Measurements from ENCODE around the gene ARHGAP26.

ARHGAP26 gene

GRCh38 chr5:142826741-142827492 is 56.7 kb downstream of the ARHGAP26 start:
- no peak overlapping the region for H3K9ac ChIP-seq (ENCODE audit: low read length)
- H3K9me2 ChIP-seq (ENCODE audit: low read depth, low read length), result no peaks in the 10 kb centered on the region
- no peaks in the 10 kb centered on the region for H3K79me2 ChIP-seq (ENCODE audit: insufficient read depth, low read length)
- H3K4me1 ChIP-seq (ENCODE audit: insufficient read depth, low read length, severe bottlenecking), result no peaks in the 10 kb centered on the region
- no peak overlapping the region for H2AFZ ChIP-seq (ENCODE audit: low read length)
- no peak overlapping the region for H3K4me2 ChIP-seq (ENCODE audit: low read length)
- TF ChIP-seq CTCF (IDR thresholded peaks at IDR 0.05; ENCODE audit: low read length) (no peak), EZH2 (IDR thresholded peaks at IDR 0.05; ENCODE audit: borderline replicate concordance, low read length) (no peak)
- H3K27ac ChIP-seq (ENCODE audit: low read depth, low read length, poor library complexity, severe bottlenecking), result no peak overlapping the region
- H3K4me3 ChIP-seq (ENCODE audit: low read depth, low read length, poor library complexity, severe bottlenecking), result no peak overlapping the region
- H3K9me3 ChIP-seq (ENCODE audit: low read length), result no peaks in the 10 kb centered on the region
- no peaks in the 10 kb centered on the region for H3K36me3 ChIP-seq (ENCODE audit: insufficient read depth, low read length)
- H3F3A ChIP-seq (ENCODE audit: insufficient read depth, low read length), result no peaks in the 10 kb centered on the region
- H3K27me3 ChIP-seq (ENCODE audit: insufficient read depth, low read length), result 0 out of 2 replicates have a peak, but pooled peaks cover 8% of the 10 kb centered on the region
- no peaks in the 10 kb centered on the region for H4K20me1 ChIP-seq (ENCODE audit: insufficient read depth, low read length)

GRCh38 chr5:142827934-142828576 is 57.9 kb downstream of the ARHGAP26 start:
- H3K27me3 ChIP-seq (ENCODE audit: insufficient read depth, low read length), result 0 out of 2 replicates have a peak, but pooled peaks cover 10% of the 10 kb centered on the region
- H3K9me3 ChIP-seq (ENCODE audit: low read length), result no peaks in the 10 kb centered on the region
- no peak overlapping the region for H3K27ac ChIP-seq (ENCODE audit: low read depth, low read length, poor library complexity, severe bottlenecking)
- H2AFZ ChIP-seq (ENCODE audit: low read length), result no peak overlapping the region
- H3K36me3 ChIP-seq (ENCODE audit: insufficient read depth, low read length), result no peaks in the 10 kb centered on the region
- TF ChIP-seq EZH2 (IDR thresholded peaks at IDR 0.05; ENCODE audit: borderline replicate concordance, low read length) (no peak), CTCF (IDR thresholded peaks at IDR 0.05; ENCODE audit: low read length) (no peak)
- H4K20me1 ChIP-seq (ENCODE audit: insufficient read depth, low read length), result no peaks in the 10 kb centered on the region
- H3K9me2 ChIP-seq (ENCODE audit: low read depth, low read length), result no peaks in the 10 kb centered on the region
- H3K79me2 ChIP-seq (ENCODE audit: insufficient read depth, low read length), result no peaks in the 10 kb centered on the region
- H3K4me2 ChIP-seq (ENCODE audit: low read length), result no peak overlapping the region
- H3F3A ChIP-seq (ENCODE audit: insufficient read depth, low read length), result no peaks in the 10 kb centered on the region
- H3K4me1 ChIP-seq (ENCODE audit: insufficient read depth, low read length, severe bottlenecking), result no peaks in the 10 kb centered on the region
- H3K4me3 ChIP-seq (ENCODE audit: low read depth, low read length, poor library complexity, severe bottlenecking), result no peak overlapping the region
- no peak overlapping the region for H3K9ac ChIP-seq (ENCODE audit: low read length)

- H3K4me1 ChIP-seq (ENCODE audit: insufficient read depth, low read length, severe bottlenecking), result no peaks in the 10 kb centered on the region
- TF ChIP-seq CTCF (IDR thresholded peaks at IDR 0.05; ENCODE audit: low read length) (no peak), EZH2 (IDR thresholded peaks at IDR 0.05; ENCODE audit: borderline replicate concordance, low read length) (no peak)
- no peak overlapping the region for H3K4me2 ChIP-seq (ENCODE audit: low read length)
- H4K20me1 ChIP-seq (ENCODE audit: insufficient read depth, low read length), result no peaks in the 10 kb centered on the region
- H3K9me3 ChIP-seq (ENCODE audit: low read length), result no peaks in the 10 kb centered on the region
- no peaks in the 10 kb centered on the region for H3K79me2 ChIP-seq (ENCODE audit: insufficient read depth, low read length)
- no peaks in the 10 kb centered on the region for H3K36me3 ChIP-seq (ENCODE audit: insufficient read depth, low read length)
- H3K9ac ChIP-seq (ENCODE audit: low read length), result no peak overlapping the region
- H2AFZ ChIP-seq (ENCODE audit: low read length), result no peak overlapping the region
- 0 out of 2 replicates have a peak, but pooled peaks cover 9% of the 10 kb centered on the region for H3K27me3 ChIP-seq (ENCODE audit: insufficient read depth, low read length)
- H3K27ac ChIP-seq (ENCODE audit: low read depth, low read length, poor library complexity, severe bottlenecking), result no peak overlapping the region
- no peak overlapping the region for H3K4me3 ChIP-seq (ENCODE audit: low read depth, low read length, poor library complexity, severe bottlenecking)
- no peaks in the 10 kb centered on the region for H3K9me2 ChIP-seq (ENCODE audit: low read depth, low read length)
- H3F3A ChIP-seq (ENCODE audit: insufficient read depth, low read length), result no peaks in the 10 kb centered on the region
Measured at GRCh38 chr5:142828797-142829535, 58.8 kb downstream of the ARHGAP26 start.
